Epithelial cell of proximal tubule (primary cell): ENCODE data around the gene ESPL1. TPM values are rescaled to one million over a fixed set of nuclear protein-coding genes. Genes with fewer than 3 reads are reported as not detected.

Source experiments
- DNase-seq: peaks from one replicate; pipeline ENCODE4 v3.0.0-alpha.2; 2011; ENCODE audit warnings: low read depth
- H3K4me3 ChIP-seq: 2 replicates; pipeline ENCODE4 v1.5.1; 2011; ENCODE audit warnings: low read depth, mild to moderate bottlenecking, low read length
- total RNA-seq: library from RNA; depleted of rRNA; stranded (reverse); fragments of >200 nt; gene quantifications from 2 replicates; pipeline ENCODE4 v1.2.3, GENCODE V29; 2015
- TF ChIP-seq, protein P1 (sequence below): conservative IDR thresholded peaks from 2 replicates; pipeline ENCODE4 v1.5.1; 2012; ENCODE audit warnings: low read depth, mild to moderate bottlenecking, low read length

The ESPL1 gene
- total RNA-seq, 1 donor from 2014 or later: 40.1 TPM

DNA sequence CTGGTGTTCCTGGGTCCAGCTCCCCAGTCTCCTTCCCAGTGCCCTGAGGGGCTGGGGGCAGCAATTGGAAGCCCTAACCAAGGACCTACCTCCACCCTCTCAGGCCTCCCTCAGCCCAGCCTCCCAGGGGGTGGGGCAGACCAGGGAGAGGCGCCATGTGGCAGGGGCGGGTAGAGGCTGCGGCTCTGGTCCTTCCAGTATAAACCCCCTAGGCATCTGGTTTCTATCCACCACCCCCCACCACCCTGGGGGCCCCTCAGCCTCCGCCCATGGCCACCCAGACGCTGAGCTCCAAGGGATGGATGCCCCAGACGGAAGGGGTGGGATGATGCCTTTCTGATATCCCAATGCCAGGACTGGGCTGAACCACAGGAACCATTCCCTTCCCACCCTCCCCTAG is 70.8 kb downstream of the ESPL1 start:
- no peak for DNase-seq
- TF ChIP-seq, protein P1, sequence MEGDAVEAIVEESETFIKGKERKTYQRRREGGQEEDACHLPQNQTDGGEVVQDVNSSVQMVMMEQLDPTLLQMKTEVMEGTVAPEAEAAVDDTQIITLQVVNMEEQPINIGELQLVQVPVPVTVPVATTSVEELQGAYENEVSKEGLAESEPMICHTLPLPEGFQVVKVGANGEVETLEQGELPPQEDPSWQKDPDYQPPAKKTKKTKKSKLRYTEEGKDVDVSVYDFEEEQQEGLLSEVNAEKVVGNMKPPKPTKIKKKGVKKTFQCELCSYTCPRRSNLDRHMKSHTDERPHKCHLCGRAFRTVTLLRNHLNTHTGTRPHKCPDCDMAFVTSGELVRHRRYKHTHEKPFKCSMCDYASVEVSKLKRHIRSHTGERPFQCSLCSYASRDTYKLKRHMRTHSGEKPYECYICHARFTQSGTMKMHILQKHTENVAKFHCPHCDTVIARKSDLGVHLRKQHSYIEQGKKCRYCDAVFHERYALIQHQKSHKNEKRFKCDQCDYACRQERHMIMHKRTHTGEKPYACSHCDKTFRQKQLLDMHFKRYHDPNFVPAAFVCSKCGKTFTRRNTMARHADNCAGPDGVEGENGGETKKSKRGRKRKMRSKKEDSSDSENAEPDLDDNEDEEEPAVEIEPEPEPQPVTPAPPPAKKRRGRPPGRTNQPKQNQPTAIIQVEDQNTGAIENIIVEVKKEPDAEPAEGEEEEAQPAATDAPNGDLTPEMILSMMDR: no peak
- no peak overlapping the region for H3K4me3 ChIP-seq

DNA sequence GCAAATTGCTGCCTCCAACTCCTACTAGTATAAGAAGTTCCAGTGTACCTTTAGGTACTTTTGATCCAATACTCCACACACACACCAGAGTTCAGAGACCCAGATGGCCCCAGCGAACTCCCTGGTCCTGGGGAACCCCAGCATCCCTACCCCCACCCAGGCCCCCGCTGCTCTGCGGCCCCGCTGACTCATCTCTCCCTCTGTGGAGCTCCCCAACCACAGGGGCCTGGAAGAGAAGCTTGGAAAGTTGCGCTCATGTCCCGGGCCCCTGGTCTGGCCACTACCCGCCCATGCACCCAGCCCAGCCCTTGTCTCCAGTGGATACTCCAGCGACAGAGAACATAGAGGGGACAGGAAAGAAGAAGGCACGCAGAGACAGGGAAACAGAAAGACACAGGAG is 72.3 kb downstream of the ESPL1 start:
- no peak for DNase-seq
- TF ChIP-seq, protein P1: no peak
- H3K4me3 ChIP-seq: no peak overlapping the region

Other genes with a start within 250 kb of the ESPL1 start
- 6.7 and 10.8 TPM in 2 replicates for gene TNS2, start 218.2 kb upstream of the ESPL1 start, total RNA-seq
- gene SPRYD3, start 188.9 kb upstream of the ESPL1 start, total RNA-seq: 24.5 and 26.1 TPM in 2 replicates
- gene IGFBP6, start 170.6 kb upstream of the ESPL1 start, total RNA-seq: 71.6 and 102 TPM in 2 replicates
- not detected in 2 replicates for gene SOAT2, start 164.8 kb upstream of the ESPL1 start, total RNA-seq
- gene ZNF740, start 87.6 kb upstream of the ESPL1 start, total RNA-seq: 5.5 and 7.0 TPM in 2 replicates
- 1.6 and 10.4 TPM in 2 replicates for gene CSAD, start 87.4 kb upstream of the ESPL1 start, total RNA-seq
- 0.46 and 3.3 TPM in 2 replicates for gene ITGB7, start 61.0 kb upstream of the ESPL1 start, total RNA-seq
- gene RARG, start 36.1 kb upstream of the ESPL1 start, total RNA-seq: 4.2 and 6.1 TPM in 2 replicates
- 353 and 443 TPM in 2 replicates for gene PFDN5, start 27.2 kb downstream of the ESPL1 start, total RNA-seq
- 65.3 and 70.9 TPM in 2 replicates for gene MYG1, start 31.4 kb downstream of the ESPL1 start, total RNA-seq
- gene AAAS, start 53.3 kb downstream of the ESPL1 start, total RNA-seq: 80.3 and 84.5 TPM in 2 replicates
- gene SP7, start 68.1 kb downstream of the ESPL1 start, total RNA-seq: not detected in 2 replicates
- 29.2 and 33.6 TPM in 2 replicates for gene SP1, start 111.9 kb downstream of the ESPL1 start, total RNA-seq
- not detected in 2 replicates for gene AMHR2, start 155.6 kb downstream of the ESPL1 start, total RNA-seq
- gene PRR13, start 173.4 kb downstream of the ESPL1 start, total RNA-seq: 132 and 137 TPM in 2 replicates
- 153 and 169 TPM in 2 replicates for gene PCBP2, start 183.8 kb downstream of the ESPL1 start, total RNA-seq
- gene MAP3K12, start 231.2 kb downstream of the ESPL1 start, total RNA-seq: 5.8 and 16.7 TPM in 2 replicates
- gene TARBP2, start 233.0 kb downstream of the ESPL1 start, total RNA-seq: 51.9 and 78.2 TPM in 2 replicates
- gene NPFF, start 239.2 kb downstream of the ESPL1 start, total RNA-seq: not detected in 2 replicates